HG02623 (cell line): ENCODE results near the gene DLK1.

ENCODE experiments used
- ATAC-seq: cut with Tn5 transposase; IDR thresholded peaks from one replicate; pipeline ENCODE4 v1.9.1; 2021; ENCODE audit warnings: moderate library complexity; ENCODE audit not compliant: unreplicated experiment

Gene DLK1

GRCh38 chr14:100787659-100788058 lies 61.0 kb downstream of the DLK1 start:
- ATAC-seq: no peak
